IMR-90 (cell line): ENCODE results near the gene TMEM161A. TPM values are rescaled to one million over a fixed set of nuclear protein-coding genes. Genes with fewer than 3 reads are reported as not detected.

ENCODE experiments used
- ATAC-seq: fragments of 200-7000 bp; cut with Tn5 transposase; 2 replicates; pipeline ENCODE4 v1.9.1; 2020; ENCODE audit warnings: low read depth, mild to moderate bottlenecking, moderate library complexity
- BruUV-seq: library from RNA; stranded (reverse); fragments of 400-500 nt; replicated peaks from 2 replicates; lab custom pipeline; 2021; lab: Mats Ljungman, UMichigan
- CTCF ChIA-PET: fragments of 300-600 bp; formaldehyde crosslinking; extraction: SDS; loops from one replicate; lab custom pipeline; 2021; ENCODE audit warnings: antibody characterized with exemption; lab: Yijun Ruan, JAX
- POLR2A ChIA-PET: fragments of 300-600 bp; sonication (Branson Sonifier 250); formaldehyde crosslinking; loops from one replicate; lab custom pipeline; 2022; ENCODE audit warnings: antibody characterized with exemption; ENCODE audit not compliant: unreplicated experiment; lab: Charles Lee
- DNase-seq: peaks from one replicate; pipeline ENCODE4 v3.0.0; 2013
- H2AFZ ChIP-seq: replicated peaks from 2 replicates; pipeline ENCODE3; 2013; ENCODE audit warnings: low read length, mild to moderate bottlenecking; ENCODE audit not compliant: poor library complexity
- H2AK5ac ChIP-seq: 2 replicates; pipeline ENCODE4 v1.6.1; 2013; ENCODE audit warnings: low read depth, low read length, inconsistent platforms
- H2AK9ac ChIP-seq: replicated peaks from 2 replicates; pipeline ENCODE3; 2013; ENCODE audit warnings: mild to moderate bottlenecking, low read depth, low read length, moderate library complexity; ENCODE audit not compliant: poor library complexity
- H2BK120ac ChIP-seq: 2 replicates; pipeline ENCODE4 v1.6.1; 2013; ENCODE audit warnings: low read depth, low read length, inconsistent platforms
- H2BK15ac ChIP-seq: 3 replicates; pipeline ENCODE4 v1.6.1; 2013; ENCODE audit warnings: low read depth, low read length, inconsistent platforms
- H2BK20ac ChIP-seq: 2 replicates; pipeline ENCODE4 v1.6.1; 2013; ENCODE audit warnings: low read depth, mild to moderate bottlenecking, inconsistent platforms, low read length, moderate library complexity
- H2BK5ac ChIP-seq: 2 replicates; pipeline ENCODE4 v1.6.1; 2013; ENCODE audit warnings: mild to moderate bottlenecking, low read depth, low read length, inconsistent platforms; ENCODE audit not compliant: poor library complexity, severe bottlenecking
- H3K14ac ChIP-seq: replicated peaks from 2 replicates; pipeline ENCODE4 v1.6.1; 2013; ENCODE audit warnings: low read depth, low read length, inconsistent platforms
- H3K18ac ChIP-seq: 2 replicates; pipeline ENCODE4 v1.6.1; 2013; ENCODE audit warnings: low read depth, low read length, control low read depth
- H3K23ac ChIP-seq: 2 replicates; pipeline ENCODE4 v1.6.1; 2013; ENCODE audit warnings: low read depth, low read length, inconsistent platforms
- H3K27ac ChIP-seq: 2 replicates; pipeline ENCODE4 v1.5.1; 2013; ENCODE audit warnings: mild to moderate bottlenecking, control low read depth, low read length; ENCODE audit not compliant: insufficient read depth
- H3K27me3 ChIP-seq: 2 replicates; pipeline ENCODE4 v1.6.1; 2013; ENCODE audit warnings: low read length; ENCODE audit not compliant: control insufficient read depth, insufficient read depth
- H3K36me3 ChIP-seq: 2 replicates; pipeline ENCODE4 v1.6.1; 2013; ENCODE audit warnings: low read length, mixed read lengths; ENCODE audit not compliant: control insufficient read depth, insufficient read depth
- H3K4ac ChIP-seq: 2 replicates; pipeline ENCODE4 v1.6.1; 2013; ENCODE audit warnings: low read depth, low read length, inconsistent platforms
- H3K4me1 ChIP-seq: 2 replicates; pipeline ENCODE4 v1.6.1; 2013; ENCODE audit warnings: low read length, mixed read lengths; ENCODE audit not compliant: control insufficient read depth, insufficient read depth
- H3K4me2 ChIP-seq: 2 replicates; pipeline ENCODE4 v1.6.1; 2013; ENCODE audit warnings: low read depth, mild to moderate bottlenecking, control low read depth, low read length, moderate library complexity
- H3K4me3 ChIP-seq: 2 replicates; pipeline ENCODE4 v1.5.1; 2013; ENCODE audit warnings: low read depth, mild to moderate bottlenecking, control low read depth, low read length, moderate library complexity; ENCODE audit not compliant: insufficient read depth
- H3K56ac ChIP-seq: 2 replicates; pipeline ENCODE4 v1.6.1; 2013; ENCODE audit warnings: low read length, inconsistent platforms; ENCODE audit not compliant: insufficient read depth; ENCODE audit errors: extremely low read depth
- H3K79me1 ChIP-seq, 2 experiments: 2 replicates each; pipeline ENCODE4 v1.6.1; 2013; ENCODE audit warnings: low read length in 2 of 2, inconsistent platforms in 1 of 2, low read depth in 1 of 2
- H3K9ac ChIP-seq: 2 replicates; pipeline ENCODE4 v1.6.1; 2013; ENCODE audit warnings: low read depth, low read length, control low read depth
- H3K9me1 ChIP-seq: 2 replicates; pipeline ENCODE4 v1.6.1; 2013; ENCODE audit warnings: low read length, inconsistent platforms; ENCODE audit not compliant: insufficient read depth
- H3K9me3 ChIP-seq: 2 replicates; pipeline ENCODE4 v1.6.1; 2013; ENCODE audit warnings: low read length; ENCODE audit not compliant: control insufficient read depth, insufficient read depth
- H4K20me1 ChIP-seq: 2 replicates; pipeline ENCODE4 v1.6.1; 2013; ENCODE audit warnings: low read length, inconsistent platforms; ENCODE audit not compliant: insufficient read depth
- H4K5ac ChIP-seq: 2 replicates; pipeline ENCODE4 v1.6.1; 2013; ENCODE audit warnings: mild to moderate bottlenecking, low read depth, low read length, control low read depth
- H4K8ac ChIP-seq, 2 experiments: 2 replicates each; pipeline ENCODE4 v1.6.1; 2013; ENCODE audit warnings: low read depth in 2 of 2, low read length in 2 of 2, control low read depth in 1 of 2, inconsistent platforms in 1 of 2
- H4K91ac ChIP-seq: 2 replicates; pipeline ENCODE4 v1.6.1; 2013; ENCODE audit warnings: low read depth, low read length, inconsistent platforms; ENCODE audit not compliant: insufficient read depth
- MXI1 ChIP-seq: IDR thresholded peaks from 2 replicates; pipeline ENCODE4 v1.6.1; 2012; ENCODE audit warnings: low read depth, mild to moderate bottlenecking, low read length, moderate library complexity, borderline replicate concordance
- NFE2L2 ChIP-seq: fragments of 150-350 bp; IDR thresholded peaks from 2 replicates; pipeline ENCODE4 v1.6.1; 2016; ENCODE audit warnings: low read depth, mild to moderate bottlenecking, low read length
- WGBS, 2 experiments: methylation state at CpG; one replicate each; pipeline versions ENCODE4 v1.1.5 to v1.1.7; 2013; ENCODE audit warnings: missing lambda C conversion rate in 2 of 2; ENCODE audit not compliant: insufficient read length in 1 of 2; ENCODE audit errors: extremely low coverage in 2 of 2; 5-methylcytosine and 5-hydroxymethylcytosine counted together
- dilution Hi-C: fragments of 300-500 bp; cut with HindIII; formaldehyde crosslinking; loops from one replicate; pipeline ENCODE4 v1.14.3; 2018; ENCODE audit warnings: low sequenced_read_pairs; ENCODE audit not compliant: unreplicated experiment
- in situ Hi-C: fragments of 300-500 bp; cut with MboI; formaldehyde crosslinking; loops from 3 replicates; pipeline ENCODE4 v1.14.3; 2019; ENCODE audit warnings: low sequenced_read_pairs, inconsistent platforms, mixed read lengths
- intact Hi-C: fragments of 100-400 bp; cut with micrococcal nuclease; formaldehyde crosslinking; loops from 2 replicates; pipeline ENCODE4 v1.10.0; 2022
- polyA plus RNA-seq, 3 experiments: library from polyadenylated mRNA; depleted of rRNA; stranded (reverse); fragments of >200 nt; gene quantifications; 2 replicates each; pipeline ENCODE4 v1.2.3, GENCODE V29; 2012; ENCODE audit warnings: low replicate concordance in 1 of 3
- total RNA-seq: library from RNA; depleted of rRNA; stranded (reverse); fragments of >200 nt; gene quantifications from 2 replicates; pipeline ENCODE4 v1.2.3, GENCODE V29; 2012

TMEM161A gene
- total and polyA plus RNA-seq, 2 of the 4 experiments (the other 2 are of a cell fraction) = 11.1 to 34.8 TPM

GRCh38 chr19:19160461-19161035, 22.3 kb upstream of the TMEM161A start:
- BruUV-seq = no TSS peak
- H2BK5ac ChIP-seq = no peak overlapping the region
- H3K4me3 ChIP-seq = no peak overlapping the region
- H4K5ac ChIP-seq = no peak overlapping the region
- in situ Hi-C loops (no loop called here), intact Hi-C loops (no loop called here), dilution Hi-C loops (no loop called here)
- H2AK9ac ChIP-seq = no peak overlapping the region
- TF ChIP-seq NFE2L2 (no peak), MXI1 (no peak)
- ChIA-PET POLR2A (no interaction called here), CTCF (no interaction called here)
- H4K8ac ChIP-seq = no peak overlapping the region
- no peaks in the 10 kb centered on the region for H3K9me1 ChIP-seq
- peaks cover 7% of the 10 kb centered on the region; the same call in 1 of the 2 replicates for H3K36me3 ChIP-seq
- H2BK120ac ChIP-seq = no peak overlapping the region
- no peaks in the 10 kb centered on the region for H4K20me1 ChIP-seq
- no peaks in the 10 kb centered on the region for H3K79me1 ChIP-seq
- no peaks in the 10 kb centered on the region for H3K4me1 ChIP-seq
- no peak overlapping the region for H3K18ac ChIP-seq
- H2BK15ac ChIP-seq = no peak overlapping the region
- H3K27me3 ChIP-seq = no peaks in the 10 kb centered on the region
- WGBS, 2 experiments = 65% methylated on average over 5 of the region's 26 CpGs; no CpG with 5 or more reads in 1 of the 2 experiments
- H3K23ac ChIP-seq = no peak overlapping the region
- ATAC-seq = no peak
- H2AK5ac ChIP-seq = no peak overlapping the region
- no peak overlapping the region for H3K56ac ChIP-seq
- H2BK20ac ChIP-seq = no peak overlapping the region
- H3K4ac ChIP-seq = no peak overlapping the region
- no peak overlapping the region for H3K14ac ChIP-seq
- H2AFZ ChIP-seq = no peak overlapping the region
- no peak overlapping the region for H3K4me2 ChIP-seq
- H3K9ac ChIP-seq = no peak overlapping the region
- peaks cover 6% of the 10 kb centered on the region; the same call in 1 of the 2 replicates for H3K9me3 ChIP-seq
- no peak for DNase-seq
- H3K27ac ChIP-seq = no peak overlapping the region
- no peak overlapping the region for H4K91ac ChIP-seq
